GM19324 (cell line): ENCODE measurements around the gene STT3A.

Source experiments
- ATAC-seq: cut with Tn5 transposase; IDR thresholded peaks from one replicate; pipeline ENCODE4 v1.9.1; 2021; ENCODE audit warnings: mild to moderate bottlenecking, moderate library complexity; ENCODE audit not compliant: unreplicated experiment, low FRiP score

Gene STT3A

GRCh38 chr11:125586623-125587022 is 6.0 kb upstream of the STT3A start:
- ATAC-seq = no peak

- ATAC-seq = no peak
Measured at GRCh38 chr11:125587480-125587879, 5.2 kb upstream of the STT3A start.

GRCh38 chr11:125588505-125588904 is 4.1 kb upstream of the STT3A start:
- ATAC-seq = no peak

GRCh38 chr11:125591649-125592304 is 875 bp upstream of the STT3A start:
- peak; percentile 29 for ATAC-seq

- no peak for ATAC-seq
Measured at GRCh38 chr11:125593114-125593820, 615 bp downstream of the STT3A start.

- no peak for ATAC-seq
Measured at GRCh38 chr11:125594958-125595357, 2.3 kb downstream of the STT3A start.

- no peak for ATAC-seq
Measured at GRCh38 chr11:125600663-125601062, 8.0 kb downstream of the STT3A start.

GRCh38 chr11:125603207-125603606 is 10.6 kb downstream of the STT3A start:
- ATAC-seq = no peak

GRCh38 chr11:125605417-125605816 is 12.8 kb downstream of the STT3A start:
- ATAC-seq = no peak

- no peak for ATAC-seq
Measured at GRCh38 chr11:125609545-125609944, 16.9 kb downstream of the STT3A start.

GRCh38 chr11:125618383-125618782 is 25.7 kb downstream of the STT3A start:
- no peak for ATAC-seq

GRCh38 chr11:125621995-125622394 is 29.3 kb downstream of the STT3A start:
- no peak for ATAC-seq

GRCh38 chr11:125623064-125623463 is 30.4 kb downstream of the STT3A start:
- ATAC-seq = no peak

GRCh38 chr11:125624756-125625213 is 32.1 kb downstream of the STT3A start, which contains the start of gene CHEK1:
Gene CHEK1, plus strand, starts transcription at chr11:125625163. Its CDS starts 1,606 bp downstream, at chr11:125626769.
- no peak for ATAC-seq

GRCh38 chr11:125625225-125625629 is 32.6 kb downstream of the STT3A start:
- no peak for ATAC-seq

- peak; percentile 90 for ATAC-seq
Measured at GRCh38 chr11:125625630-125626287, 33.1 kb downstream of the STT3A start.

- ATAC-seq = peak; percentile 41
Measured at GRCh38 chr11:125626288-125626950, 33.8 kb downstream of the STT3A start.

GRCh38 chr11:125627236-125627910 is 34.7 kb downstream of the STT3A start:
- ATAC-seq = no peak

GRCh38 chr11:125637840-125638239 is 45.2 kb downstream of the STT3A start:
- ATAC-seq = no peak

- no peak for ATAC-seq
Measured at GRCh38 chr11:125638315-125638714, 45.7 kb downstream of the STT3A start.
